GM19328 (cell line): Measurements from ENCODE around the gene FAM184B.

Experiments
- ATAC-seq: cut with Tn5 transposase; IDR thresholded peaks from one replicate; pipeline ENCODE4 v1.9.1; 2021; ENCODE audit warnings: mild to moderate bottlenecking, moderate library complexity; ENCODE audit not compliant: unreplicated experiment

The FAM184B gene

GRCh38 chr4:17778431-17778830 lies 3.0 kb downstream of the FAM184B start:
- ATAC-seq: no peak

- ATAC-seq: no peak
These were observed 8.2 kb downstream of the FAM184B start for GRCh38 chr4:17773135-17773698.

DNA sequence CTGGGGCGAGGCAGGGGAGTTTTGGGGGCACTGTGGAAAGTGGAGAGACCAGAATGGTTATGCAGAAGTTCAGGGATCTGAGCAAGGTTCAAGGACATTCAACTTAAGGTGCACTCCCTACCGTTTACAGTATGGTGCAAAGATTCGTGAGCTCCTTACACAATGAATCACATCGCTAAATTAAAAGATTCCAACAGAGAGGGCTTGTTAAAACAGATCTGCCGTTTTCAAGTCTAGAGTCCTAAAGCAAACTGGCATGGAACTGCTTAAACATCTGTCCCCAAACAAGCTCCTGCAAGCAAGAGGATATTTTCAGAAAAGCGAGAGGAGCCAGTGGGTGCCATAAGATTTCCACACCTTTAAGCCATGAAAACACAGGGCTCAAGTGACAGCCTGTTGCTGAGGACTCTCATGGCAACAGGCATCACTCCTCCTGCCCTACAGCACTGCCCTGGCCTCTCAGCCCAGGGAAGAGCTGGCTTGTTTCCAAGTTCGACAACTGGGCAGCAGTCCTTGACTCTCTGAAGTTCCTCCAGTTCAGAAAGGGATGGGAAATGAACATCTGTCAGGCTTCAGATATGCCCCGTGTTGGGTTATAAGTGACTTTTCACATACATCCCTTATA lies 10.0 kb downstream of the FAM184B start:
- no peak for ATAC-seq

- no peak for ATAC-seq
These were observed 10.6 kb downstream of the FAM184B start for GRCh38 chr4:17770845-17771244.

DNA sequence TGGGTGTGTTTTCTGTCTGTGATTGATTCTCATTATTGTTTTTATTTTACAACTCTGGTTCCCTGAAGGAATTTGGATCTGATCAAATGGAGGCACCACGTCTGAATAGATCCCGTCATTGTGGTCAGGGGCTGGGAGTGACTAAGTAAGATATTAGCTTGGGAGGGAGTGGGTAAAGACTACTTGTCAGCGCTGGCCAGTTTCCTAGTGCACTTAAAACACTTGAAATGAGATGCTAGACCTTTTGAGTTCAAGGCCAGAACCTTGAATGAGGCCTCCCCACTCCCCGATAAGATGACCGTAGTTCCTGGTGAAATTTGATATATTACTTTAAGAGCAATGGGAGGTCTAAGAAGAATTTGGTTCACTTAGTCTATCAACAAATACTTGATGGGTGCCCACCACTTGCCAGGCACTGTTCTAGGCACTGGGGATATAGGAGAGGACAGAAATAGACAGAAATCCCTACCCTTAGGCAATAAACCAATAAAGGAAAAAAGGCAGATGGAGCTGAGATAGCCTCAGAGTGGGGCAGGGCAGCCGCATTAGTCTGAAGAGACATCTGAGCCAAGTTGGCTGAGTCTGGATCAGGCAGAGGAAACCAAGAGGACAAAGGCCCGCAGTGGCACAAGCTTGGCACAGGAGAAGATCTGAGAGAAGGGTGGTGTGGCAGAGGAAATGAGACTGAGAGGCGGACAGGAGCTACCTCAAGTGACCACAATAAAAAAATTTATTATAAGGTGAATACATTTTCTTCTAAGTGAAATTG lies 11.8 kb downstream of the FAM184B start:
- ATAC-seq: no peak

GRCh38 chr4:17766826-17767458 lies 14.5 kb downstream of the FAM184B start:
- no peak for ATAC-seq

GRCh38 chr4:17765514-17766286 lies 15.7 kb downstream of the FAM184B start:
- no peak for ATAC-seq

- no peak for ATAC-seq
These were observed 17.5 kb downstream of the FAM184B start for GRCh38 chr4:17763931-17764330.

- ATAC-seq: no peak
These were observed 18.0 kb downstream of the FAM184B start for GRCh38 chr4:17763416-17763815.

- ATAC-seq: no peak
These were observed 18.7 kb downstream of the FAM184B start for GRCh38 chr4:17762726-17763125.

- no peak for ATAC-seq
These were observed 20.4 kb downstream of the FAM184B start for GRCh38 chr4:17761062-17761461.

GRCh38 chr4:17760626-17761025 lies 20.8 kb downstream of the FAM184B start:
- no peak for ATAC-seq

GRCh38 chr4:17758485-17758884 lies 22.9 kb downstream of the FAM184B start:
- ATAC-seq: no peak

DNA sequence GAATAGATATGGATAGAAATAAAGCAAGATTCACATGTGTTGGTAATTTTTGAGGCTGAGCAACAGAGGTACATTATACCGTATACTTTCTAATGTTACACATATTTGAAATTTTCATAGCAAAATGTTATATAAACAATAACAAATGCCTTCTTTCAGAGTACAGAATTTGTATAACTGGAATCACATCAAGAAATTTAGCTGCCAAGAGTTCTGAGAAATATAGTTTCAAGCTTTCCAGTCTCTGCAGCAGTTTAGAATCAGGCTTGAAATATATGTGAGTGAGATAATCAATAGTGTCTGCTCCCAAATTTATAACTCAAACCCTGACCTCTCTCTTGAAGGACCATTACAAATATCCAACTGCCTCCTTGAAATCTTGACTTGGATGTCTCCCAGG lies 23.8 kb downstream of the FAM184B start:
- no peak for ATAC-seq

- no peak for ATAC-seq
These were observed 27.8 kb downstream of the FAM184B start for GRCh38 chr4:17753646-17754045.

DNA sequence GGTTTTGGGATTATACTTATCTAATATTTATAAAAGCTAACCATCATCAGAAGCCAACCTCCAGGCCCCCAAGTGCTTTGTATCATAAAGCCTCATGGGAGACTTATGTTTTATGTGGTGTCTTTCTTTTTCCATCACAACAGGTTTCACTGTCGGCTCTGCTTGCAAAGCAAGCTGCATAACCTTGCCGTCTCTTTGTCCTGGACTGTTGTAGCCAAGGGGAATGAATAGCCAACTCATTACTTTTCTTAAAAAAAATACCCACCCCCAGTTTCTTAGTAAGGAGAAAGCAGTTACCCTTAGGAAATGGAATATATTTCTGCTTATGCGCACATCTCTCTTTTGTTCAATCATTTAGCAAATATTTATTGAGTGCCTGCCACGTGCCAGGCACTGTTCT lies 40.7 kb downstream of the FAM184B start:
- no peak for ATAC-seq

DNA sequence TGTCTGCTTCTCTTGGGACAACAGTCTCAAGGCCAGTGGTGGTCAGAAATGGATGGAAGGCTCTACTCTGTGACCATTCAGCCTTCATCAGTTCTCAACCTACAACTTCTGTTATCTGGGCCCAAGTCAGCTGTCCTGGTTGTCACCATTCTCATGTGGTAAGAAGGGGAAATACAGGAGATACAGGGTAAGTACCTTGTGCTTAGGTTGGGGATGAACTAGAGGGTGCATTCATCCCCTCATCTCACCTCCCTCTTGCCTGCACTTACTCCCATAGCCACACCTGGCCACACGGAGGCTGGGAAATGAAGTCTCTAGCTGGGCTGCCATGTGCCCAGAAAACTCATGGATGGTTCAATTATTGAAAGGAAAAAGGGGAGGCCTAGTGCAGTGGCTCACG lies 44.9 kb downstream of the FAM184B start:
- ATAC-seq: no peak

DNA sequence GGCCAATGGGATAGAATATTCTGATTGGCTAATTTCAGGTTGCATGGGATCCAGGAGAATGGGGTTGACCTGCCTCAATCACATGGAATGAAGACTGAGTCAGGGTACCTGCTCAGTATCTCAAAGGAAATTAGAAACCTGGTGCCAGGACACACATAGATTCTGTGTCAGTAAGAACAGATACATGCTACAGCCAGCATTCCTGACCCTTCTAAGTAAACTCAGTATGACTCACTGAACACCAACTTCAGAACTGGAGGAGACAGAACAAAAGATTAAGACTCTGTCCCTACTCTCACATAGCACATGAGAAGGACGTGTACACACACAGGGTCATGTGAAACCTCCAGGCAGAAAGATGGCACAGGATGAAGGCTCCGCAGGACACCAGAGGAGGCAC lies 54.5 kb downstream of the FAM184B start:
- ATAC-seq: no peak

DNA sequence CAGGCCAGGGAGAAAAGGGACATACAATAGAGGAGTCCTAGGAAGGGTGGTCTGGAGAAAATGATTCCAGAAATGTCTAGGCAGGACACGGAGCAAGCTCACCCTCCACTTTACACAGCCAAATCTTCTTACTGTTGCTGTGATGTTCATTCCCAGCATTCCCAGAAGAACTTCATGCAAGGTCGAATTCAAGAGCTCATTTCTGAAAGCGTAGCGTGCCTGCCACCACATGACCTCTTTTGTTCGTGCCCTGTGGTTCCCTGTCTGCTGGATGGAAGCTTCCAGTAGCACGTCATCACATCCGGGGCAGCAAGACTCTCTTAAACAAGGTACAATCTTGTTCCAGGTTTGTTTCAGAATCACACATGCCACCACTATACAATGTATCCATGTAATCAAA lies 57.8 kb downstream of the FAM184B start:
- ATAC-seq: no peak

- ATAC-seq: no peak
These were observed 59.1 kb downstream of the FAM184B start for GRCh38 chr4:17722356-17722700.
